ENCODE measurements around the gene HINT3. TPM values are rescaled to one million over a fixed set of nuclear protein-coding genes. Genes with fewer than 3 reads are reported as not detected.

HINT3 gene
- total RNA-seq, 1 experiment from 2014 or later = 15.1 TPM

GRCh38 chr6:125953502-125953875 is 3.1 kb upstream of the HINT3 start:
- intact Hi-C loops (cut with micrococcal nuclease; ENCODE audit: unreplicated experiment) = no loop called here
- Mint-ChIP-seq H3K27me3 (ENCODE audit: unreplicated experiment) (no peaks in the 10 kb centered on the region), H3K4me1 (ENCODE audit: low read depth, unreplicated experiment) (peaks cover 39% of the 10 kb centered on the region), H3K9me3 (ENCODE audit: low read depth, unreplicated experiment) (peaks cover 6% of the 10 kb centered on the region), H3K4me3 (ENCODE audit: low read depth, unreplicated experiment) (no peak overlapping the region), H3K36me3 (ENCODE audit: insufficient read depth, unreplicated experiment) (peaks cover 7% of the 10 kb centered on the region), H3K27ac (ENCODE audit: unreplicated experiment) (no peak overlapping the region)
- BruUV-seq (replicated peaks) = no TSS peak
- peak; percentile 49 for DNase-seq
- no peak for TF ChIP-seq CTCF (IDR thresholded peaks at IDR 0.05; ENCODE audit: unreplicated experiment)
- CTCF ChIA-PET = interaction anchor here (0.7 to 1.8 kb wide), 4 partner anchors 64 to 163 kb away, joined by 3 to 5 read pairs (median 4); partner anchors contain the start of gene NCOA7

- peaks cover 6% of the 10 kb centered on the region for H3K9me3 Mint-ChIP-seq (ENCODE audit: low read depth, unreplicated experiment)
- no peak for DNase-seq
- H3K27ac Mint-ChIP-seq (ENCODE audit: unreplicated experiment) = no peak overlapping the region
- peaks cover 33% of the 10 kb centered on the region for H3K4me1 Mint-ChIP-seq (ENCODE audit: low read depth, unreplicated experiment)
- CTCF ChIA-PET = interaction anchor here (0.9 kb wide), 1 partner anchor 115 kb away, joined by 6 read pairs; no protein-coding TSS in a partner anchor
- peaks cover 7% of the 10 kb centered on the region for H3K36me3 Mint-ChIP-seq (ENCODE audit: insufficient read depth, unreplicated experiment)
- no peak overlapping the region for H3K4me3 Mint-ChIP-seq (ENCODE audit: low read depth, unreplicated experiment)
- intact Hi-C loops (cut with micrococcal nuclease; ENCODE audit: unreplicated experiment) = no loop called here
- no peaks in the 10 kb centered on the region for H3K27me3 Mint-ChIP-seq (ENCODE audit: unreplicated experiment)
- no TSS peak for BruUV-seq (replicated peaks)
- no peak for TF ChIP-seq CTCF (IDR thresholded peaks at IDR 0.05; ENCODE audit: unreplicated experiment)
Measured at GRCh38 chr6:125954735-125955339, 1.7 kb upstream of the HINT3 start.

- Mint-ChIP-seq H3K27me3 (ENCODE audit: unreplicated experiment) (no peaks in the 10 kb centered on the region), H3K4me1 (ENCODE audit: low read depth, unreplicated experiment) (peaks cover 28% of the 10 kb centered on the region), H3K4me3 (ENCODE audit: low read depth, unreplicated experiment) (no peak overlapping the region), H3K9me3 (ENCODE audit: low read depth, unreplicated experiment) (peaks cover 6% of the 10 kb centered on the region), H3K27ac (ENCODE audit: unreplicated experiment) (peak overlapping the region; percentile 57), H3K36me3 (ENCODE audit: insufficient read depth, unreplicated experiment) (peaks cover 7% of the 10 kb centered on the region)
- no peak for TF ChIP-seq CTCF (IDR thresholded peaks at IDR 0.05; ENCODE audit: unreplicated experiment)
- CTCF ChIA-PET = interaction anchor here (0.6 to 1.8 kb wide), 13 partner anchors 9 to 175 kb away, joined by 3 to 18 read pairs (median 5); no protein-coding TSS in a partner anchor
- BruUV-seq (replicated peaks) = TSS peak; percentile 85
- intact Hi-C loops (cut with micrococcal nuclease; ENCODE audit: unreplicated experiment) = loop anchor here (2.0 kb wide), 1 partner anchor 165 kb away; the partner anchor contains the start of gene NCOA7
- DNase-seq = no peak
Measured at GRCh38 chr6:125955973-125956372, 597 bp upstream of the HINT3 start.

GRCh38 chr6:125957391-125957693 is 772 bp downstream of the HINT3 start:
- no peaks in the 10 kb centered on the region for H3K27me3 Mint-ChIP-seq (ENCODE audit: unreplicated experiment)
- no peak for DNase-seq
- intact Hi-C loops (cut with micrococcal nuclease; ENCODE audit: unreplicated experiment) = loop anchor here (2.0 kb wide), 1 partner anchor 167 kb away; the partner anchor contains the start of gene NCOA7
- CTCF ChIA-PET = interaction anchor here (1.0 to 1.8 kb wide), 7 partner anchors 12 to 176 kb away, joined by 5 to 14 read pairs (median 6); partner anchors contain the start of gene NCOA7
- H3K4me3 Mint-ChIP-seq (ENCODE audit: low read depth, unreplicated experiment) = no peak overlapping the region
- no peak for TF ChIP-seq CTCF (IDR thresholded peaks at IDR 0.05; ENCODE audit: unreplicated experiment)
- H3K36me3 Mint-ChIP-seq (ENCODE audit: insufficient read depth, unreplicated experiment) = peaks cover 7% of the 10 kb centered on the region
- H3K4me1 Mint-ChIP-seq (ENCODE audit: low read depth, unreplicated experiment) = peaks cover 14% of the 10 kb centered on the region
- no TSS peak for BruUV-seq (replicated peaks)
- H3K9me3 Mint-ChIP-seq (ENCODE audit: low read depth, unreplicated experiment) = peaks cover 1% of the 10 kb centered on the region
- H3K27ac Mint-ChIP-seq (ENCODE audit: unreplicated experiment) = no peak overlapping the region
